ENCODE data around the gene COL4A2. TPM values are rescaled to one million over a fixed set of nuclear protein-coding genes. Genes with fewer than 3 reads are reported as not detected.
A peak's percentile ranks its signal among the peaks of the same experiment; 100 is the strongest.

COL4A2 gene
- total RNA-seq, 1 donor from 2014 or later, result 7.6 TPM

- Histone ChIP-seq H3K36me3 (ENCODE audit: control insufficient read depth, insufficient read depth, low read length) (peaks cover 2% of the 10 kb centered on the region), H3K27me3 (ENCODE audit: control insufficient read depth, insufficient read depth, low read length) (no peaks in the 10 kb centered on the region), H3K4me3 (ENCODE audit: low read depth, low read length) (no peak overlapping the region)
- DNase-seq (ENCODE audit: low read depth) (no peak), FAIRE-seq (no peak)
- no peak for TF ChIP-seq CTCF (IDR thresholded peaks at IDR 0.05; ENCODE audit: insufficient read depth, low read length, severe bottlenecking)
These were observed 165.9 kb downstream of the COL4A2 start for GRCh38 chr13:110472904-110473563.

- Histone ChIP-seq H3K36me3 (ENCODE audit: control insufficient read depth, insufficient read depth, low read length) (no peaks in the 10 kb centered on the region), H3K27me3 (ENCODE audit: control insufficient read depth, insufficient read depth, low read length) (no peaks in the 10 kb centered on the region), H3K4me3 (ENCODE audit: low read depth, low read length) (no peak overlapping the region)
- peak; percentile 99 for FAIRE-seq
- no peak for TF ChIP-seq CTCF (IDR thresholded peaks at IDR 0.05; ENCODE audit: insufficient read depth, low read length, severe bottlenecking)
- DNase-seq (ENCODE audit: low read depth), result no peak
These were observed 167.6 kb downstream of the COL4A2 start for GRCh38 chr13:110474713-110475112.

GRCh38 chr13:110475117-110475516, 168.0 kb downstream of the COL4A2 start:
- H3K36me3 ChIP-seq (ENCODE audit: control insufficient read depth, insufficient read depth, low read length), result no peaks in the 10 kb centered on the region
- no peak for TF ChIP-seq CTCF (IDR thresholded peaks at IDR 0.05; ENCODE audit: insufficient read depth, low read length, severe bottlenecking)
- H3K4me3 ChIP-seq (ENCODE audit: low read depth, low read length), result no peak overlapping the region
- DNase-seq (ENCODE audit: low read depth) (no peak), FAIRE-seq (no peak)
- no peaks in the 10 kb centered on the region for H3K27me3 ChIP-seq (ENCODE audit: control insufficient read depth, insufficient read depth, low read length)

- no peak for TF ChIP-seq CTCF (IDR thresholded peaks at IDR 0.05; ENCODE audit: insufficient read depth, low read length, severe bottlenecking)
- Histone ChIP-seq H3K27me3 (ENCODE audit: control insufficient read depth, insufficient read depth, low read length) (no peaks in the 10 kb centered on the region), H3K36me3 (ENCODE audit: control insufficient read depth, insufficient read depth, low read length) (no peaks in the 10 kb centered on the region), H3K4me3 (ENCODE audit: low read depth, low read length) (no peak overlapping the region)
- FAIRE-seq (no peak), DNase-seq (ENCODE audit: low read depth) (no peak)
These were observed 168.6 kb downstream of the COL4A2 start for GRCh38 chr13:110475550-110476219.

GRCh38 chr13:110476220-110476617, 169.1 kb downstream of the COL4A2 start:
- Histone ChIP-seq H3K4me3 (ENCODE audit: low read depth, low read length) (no peak overlapping the region), H3K27me3 (ENCODE audit: control insufficient read depth, insufficient read depth, low read length) (no peaks in the 10 kb centered on the region), H3K36me3 (ENCODE audit: control insufficient read depth, insufficient read depth, low read length) (no peaks in the 10 kb centered on the region)
- TF ChIP-seq CTCF (IDR thresholded peaks at IDR 0.05; ENCODE audit: insufficient read depth, low read length, severe bottlenecking), result no peak
- FAIRE-seq (no peak), DNase-seq (ENCODE audit: low read depth) (no peak)
